ENCODE data around the gene RADIL. TPM values are rescaled to one million over a fixed set of nuclear protein-coding genes. Genes with fewer than 3 reads are reported as not detected.
A peak's percentile ranks its signal among the peaks of the same experiment; 100 is the strongest.

Gene RADIL
- total RNA-seq, 2 experiments from 2014 or later, result 0.05 TPM; not detected in 1

- Mint-ChIP-seq H3K27me3 (no peaks in the 10 kb centered on the region), H3K36me3 (ENCODE audit: low read depth) (peaks cover 26% of the 10 kb centered on the region), H3K4me1 (peaks cover 3% of the 10 kb centered on the region), H3K9me3 (no peaks in the 10 kb centered on the region), H3K4me3 (no peak overlapping the region), H3K27ac (no peak overlapping the region)
- POLR2A ChIA-PET, result interaction anchor here (0.6 to 3.7 kb wide), 2 partner anchors 17 to 180 kb away, joined by 4 to 49 read pairs; partner anchors contain the start of gene AP5Z1
- DNase-seq, result no peak
- CTCF ChIA-PET, result interaction anchor here (1.1 to 2.7 kb wide), 6 partner anchors 13 to 294 kb away, joined by 3 to 16 read pairs (median 4); partner anchors contain the start of genes AP5Z1 and RADIL
These were observed 90.9 kb downstream of the RADIL start for GRCh38 chr7:4792537-4793126.

- ChIA-PET CTCF (interaction anchor here (1.1 to 2.7 kb wide), 7 partner anchors 12 to 293 kb away, joined by 3 to 16 read pairs (median 4); partner anchors contain the start of genes AP5Z1 and RADIL), POLR2A (interaction anchor here (0.6 to 3.7 kb wide), 2 partner anchors 16 to 180 kb away, joined by 4 to 49 read pairs; partner anchors contain the start of gene AP5Z1)
- H3K9me3 Mint-ChIP-seq, result no peaks in the 10 kb centered on the region
- no peak overlapping the region for H3K27ac Mint-ChIP-seq
- no peak overlapping the region for H3K4me3 Mint-ChIP-seq
- peaks cover 3% of the 10 kb centered on the region for H3K4me1 Mint-ChIP-seq
- no peaks in the 10 kb centered on the region for H3K27me3 Mint-ChIP-seq
- H3K36me3 Mint-ChIP-seq (ENCODE audit: low read depth), result peaks cover 27% of the 10 kb centered on the region
- DNase-seq, result peak; percentile 75
These were observed 91.6 kb downstream of the RADIL start for GRCh38 chr7:4791738-4792536.

GRCh38 chr7:4791101-4791737, 92.3 kb downstream of the RADIL start:
- Mint-ChIP-seq H3K4me3 (no peak overlapping the region), H3K27me3 (no peaks in the 10 kb centered on the region), H3K9me3 (no peaks in the 10 kb centered on the region), H3K4me1 (peaks cover 3% of the 10 kb centered on the region), H3K27ac (no peak overlapping the region), H3K36me3 (ENCODE audit: low read depth) (peaks cover 27% of the 10 kb centered on the region)
- POLR2A ChIA-PET, result interaction anchor here (3.7 kb wide), 1 partner anchor 16 kb away, joined by 49 read pairs; the partner anchor contains the start of gene AP5Z1
- DNase-seq, result no peak
- CTCF ChIA-PET, result interaction anchor here (1.1 to 2.7 kb wide), 7 partner anchors 12 to 149 kb away, joined by 3 to 16 read pairs (median 3); partner anchors contain the start of genes AP5Z1 and RADIL

GRCh38 chr7:4790516-4790991, 93.0 kb downstream of the RADIL start:
- Mint-ChIP-seq H3K27ac (no peak overlapping the region), H3K9me3 (no peaks in the 10 kb centered on the region), H3K4me1 (peaks cover 3% of the 10 kb centered on the region), H3K4me3 (no peak overlapping the region), H3K36me3 (ENCODE audit: low read depth) (peaks cover 31% of the 10 kb centered on the region), H3K27me3 (no peaks in the 10 kb centered on the region)
- DNase-seq, result no peak
- POLR2A ChIA-PET, result interaction anchor here (3.7 kb wide), 1 partner anchor 15 kb away, joined by 49 read pairs; the partner anchor contains the start of gene AP5Z1
- CTCF ChIA-PET, result interaction anchor here (1.2 to 2.7 kb wide), 4 partner anchors 11 to 149 kb away, joined by 3 to 16 read pairs (median 4); partner anchors contain the start of gene AP5Z1

GRCh38 chr7:4790078-4790465, 93.4 kb downstream of the RADIL start:
- Mint-ChIP-seq H3K9me3 (no peaks in the 10 kb centered on the region), H3K4me3 (no peak overlapping the region), H3K4me1 (peaks cover 3% of the 10 kb centered on the region), H3K27ac (no peak overlapping the region), H3K27me3 (no peaks in the 10 kb centered on the region), H3K36me3 (ENCODE audit: low read depth) (peaks cover 31% of the 10 kb centered on the region)
- no peak for DNase-seq
- POLR2A ChIA-PET, result no interaction called here
- CTCF ChIA-PET, result interaction anchor here (1.2 kb wide), 1 partner anchor 11 kb away, joined by 3 read pairs; no protein-coding TSS in a partner anchor

GRCh38 chr7:4789194-4790077, 94.1 kb downstream of the RADIL start:
- CTCF ChIA-PET, result no interaction called here

GRCh38 chr7:4788627-4789189, 94.8 kb downstream of the RADIL start:
- Mint-ChIP-seq H3K36me3 (ENCODE audit: low read depth) (peaks cover 24% of the 10 kb centered on the region), H3K4me3 (no peak overlapping the region), H3K4me1 (peaks cover 3% of the 10 kb centered on the region), H3K27me3 (no peaks in the 10 kb centered on the region), H3K9me3 (no peaks in the 10 kb centered on the region), H3K27ac (no peak overlapping the region)
- CTCF ChIA-PET, result no interaction called here
- POLR2A ChIA-PET, result interaction anchor here (1.2 kb wide), 1 partner anchor 13 kb away, joined by 5 read pairs; the partner anchor contains the start of gene AP5Z1
- DNase-seq, result no peak

More at GRCh38 chr7:4789194-4790077, 94.1 kb downstream of the RADIL start:
- no peak overlapping the region for H3K4me3 Mint-ChIP-seq
- peaks cover 29% of the 10 kb centered on the region for H3K36me3 Mint-ChIP-seq (ENCODE audit: low read depth)
- POLR2A ChIA-PET, result interaction anchor here (1.2 kb wide), 1 partner anchor 14 kb away, joined by 5 read pairs; the partner anchor contains the start of gene AP5Z1
- peaks cover 3% of the 10 kb centered on the region for H3K4me1 Mint-ChIP-seq
- no peaks in the 10 kb centered on the region for H3K27me3 Mint-ChIP-seq
- no peaks in the 10 kb centered on the region for H3K9me3 Mint-ChIP-seq
- no peak overlapping the region for H3K27ac Mint-ChIP-seq
- no peak for DNase-seq

GRCh38 chr7:4787947-4788626, 95.4 kb downstream of the RADIL start:
- H3K36me3 Mint-ChIP-seq (ENCODE audit: low read depth), result peaks cover 24% of the 10 kb centered on the region
- ChIA-PET POLR2A (interaction anchor here (1.2 kb wide), 1 partner anchor 12 kb away, joined by 5 read pairs; the partner anchor contains the start of gene AP5Z1), CTCF (no interaction called here)
- H3K9me3 Mint-ChIP-seq, result no peaks in the 10 kb centered on the region
- no peak overlapping the region for H3K27ac Mint-ChIP-seq
- H3K4me3 Mint-ChIP-seq, result no peak overlapping the region
- peaks cover 3% of the 10 kb centered on the region for H3K4me1 Mint-ChIP-seq
- DNase-seq, result no peak
- H3K27me3 Mint-ChIP-seq, result no peaks in the 10 kb centered on the region

- Mint-ChIP-seq H3K4me1 (peaks cover 3% of the 10 kb centered on the region), H3K4me3 (no peak overlapping the region), H3K36me3 (ENCODE audit: low read depth) (peaks cover 24% of the 10 kb centered on the region), H3K9me3 (no peaks in the 10 kb centered on the region), H3K27me3 (no peaks in the 10 kb centered on the region), H3K27ac (no peak overlapping the region)
- ChIA-PET POLR2A (interaction anchor here (0.8 kb wide), 1 partner anchor 12 kb away, joined by 3 read pairs; the partner anchor contains the start of gene AP5Z1), CTCF (no interaction called here)
- no peak for DNase-seq
These were observed 96.0 kb downstream of the RADIL start for GRCh38 chr7:4787541-4787940.

- Mint-ChIP-seq H3K27ac (no peak overlapping the region), H3K4me3 (no peak overlapping the region), H3K27me3 (no peaks in the 10 kb centered on the region), H3K4me1 (no peaks in the 10 kb centered on the region), H3K9me3 (no peaks in the 10 kb centered on the region), H3K36me3 (ENCODE audit: low read depth) (peaks cover 26% of the 10 kb centered on the region)
- ChIA-PET CTCF (interaction anchor here (1.5 kb wide), 1 partner anchor 13 kb away, joined by 5 read pairs; no protein-coding TSS in a partner anchor), POLR2A (no interaction called here)
- no peak for DNase-seq
These were observed 97.5 kb downstream of the RADIL start for GRCh38 chr7:4786015-4786414.

- Mint-ChIP-seq H3K4me3 (no peak overlapping the region), H3K27ac (no peak overlapping the region), H3K27me3 (no peaks in the 10 kb centered on the region), H3K4me1 (no peaks in the 10 kb centered on the region), H3K36me3 (ENCODE audit: low read depth) (peaks cover 27% of the 10 kb centered on the region), H3K9me3 (no peaks in the 10 kb centered on the region)
- ChIA-PET POLR2A (no interaction called here), CTCF (interaction anchor here (1.5 kb wide), 1 partner anchor 13 kb away, joined by 5 read pairs; no protein-coding TSS in a partner anchor)
- DNase-seq, result no peak
These were observed 98.1 kb downstream of the RADIL start for GRCh38 chr7:4785371-4785770.

All from activated CD4-positive, alpha-beta memory T cell treated with anti-CD3 and anti-CD28 coated beads, Interleukin-2, amount 10 ng/mL, durations not matched to agents 7 days and 5 days (primary cell).